ENCODE measurements around the gene CLEC4E. TPM values are rescaled to one million over a fixed set of nuclear protein-coding genes. Genes with fewer than 3 reads are reported as not detected.

Gene CLEC4E, protein sequence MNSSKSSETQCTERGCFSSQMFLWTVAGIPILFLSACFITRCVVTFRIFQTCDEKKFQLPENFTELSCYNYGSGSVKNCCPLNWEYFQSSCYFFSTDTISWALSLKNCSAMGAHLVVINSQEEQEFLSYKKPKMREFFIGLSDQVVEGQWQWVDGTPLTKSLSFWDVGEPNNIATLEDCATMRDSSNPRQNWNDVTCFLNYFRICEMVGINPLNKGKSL
- 0.11 to 0.68 TPM (median 0.26 TPM) in 3 of 5 replicates, not detected in the others for total RNA-seq (2022; extraction: Qiagen RNA extraction; ENCODE audit: low read depth)

DNA sequence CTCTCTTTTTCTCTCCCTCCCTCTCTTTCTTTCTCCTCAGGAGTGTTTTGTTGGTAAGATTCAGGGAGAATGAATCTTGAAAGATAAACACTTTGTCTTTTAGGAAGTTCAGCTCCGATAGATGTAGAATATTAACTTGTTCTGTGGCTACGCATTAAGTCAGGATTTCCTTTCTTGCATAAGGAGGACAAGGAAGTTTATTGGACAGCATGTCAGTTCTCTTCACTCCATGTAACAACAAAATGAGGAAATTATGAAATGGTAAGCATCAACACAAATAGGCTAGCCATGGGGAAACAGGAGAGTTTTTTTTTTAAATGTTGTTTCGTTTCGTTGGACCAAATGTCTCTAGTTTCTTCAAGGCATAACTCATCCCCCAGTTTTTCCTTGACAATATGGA, at the start of gene CLEC4E:
Gene CLEC4E (minus strand): TSS at position 75 of the 400 bp plus-strand sequence. CDS start 108 bp downstream, outside the sequence.

DNA sequence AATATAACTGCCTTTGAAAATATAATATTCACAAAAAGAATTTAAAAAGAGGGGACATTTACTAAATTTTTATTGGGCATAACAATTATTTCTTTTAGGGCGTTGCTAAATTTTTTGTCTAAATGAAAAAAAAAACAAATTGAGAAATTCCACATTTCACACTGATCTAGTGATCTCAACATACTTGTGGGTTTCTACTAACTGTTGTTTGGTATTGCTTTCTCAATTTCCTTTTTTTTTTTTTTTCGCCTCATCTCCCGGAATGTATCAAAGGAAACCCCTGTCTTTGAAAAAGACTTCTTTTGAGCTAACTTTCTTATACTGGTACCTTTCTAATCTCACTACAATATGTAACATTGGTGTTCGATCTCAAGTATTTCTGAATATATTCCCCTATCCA, 27.4 kb downstream of the CLEC4E start, which contains the start of gene CLEC4D:
Gene CLEC4D (plus strand): TSS at position 248 of the 400 bp plus-strand sequence. CDS start 230 bp downstream, outside the sequence.

Other genes starting within 250 kb of the CLEC4E start
- gene CLEC6A, start 84.9 kb downstream of the CLEC4E start, total RNA-seq (2022; extraction: Qiagen RNA extraction; ENCODE audit: low read depth): not detected in 5 replicates
- not detected in 5 replicates for gene CLEC4D, start 27.4 kb downstream of the CLEC4E start, total RNA-seq (2022; extraction: Qiagen RNA extraction; ENCODE audit: low read depth)
- 0.12 to 0.31 TPM (median 0.22 TPM) in 4 of 5 replicates, not detected in the other for gene AICDA, start 72.0 kb upstream of the CLEC4E start, total RNA-seq (2022; extraction: Qiagen RNA extraction; ENCODE audit: low read depth)
- 0.14 TPM in 1 of 5 replicates, not detected in the others for gene MFAP5, start 121.9 kb upstream of the CLEC4E start, total RNA-seq (2022; extraction: Qiagen RNA extraction; ENCODE audit: low read depth)
- gene RIMKLB, start 157.1 kb upstream of the CLEC4E start, total RNA-seq (2022; extraction: Qiagen RNA extraction; ENCODE audit: low read depth): 17.0 to 20.8 TPM (median 20.0 TPM) in 5 replicates